HG03354 (cell line): ENCODE measurements around the gene APBB2.
A peak's percentile ranks its signal among the peaks of the same experiment; 100 is the strongest.

Source experiments
- ATAC-seq: cut with Tn5 transposase; IDR thresholded peaks from one replicate; pipeline ENCODE4 v1.9.1; 2021; ENCODE audit warnings: mild to moderate bottlenecking; ENCODE audit not compliant: unreplicated experiment, poor library complexity, severe bottlenecking

APBB2 gene

GRCh38 chr4:40856840-40857362 is 357.4 kb downstream of the APBB2 start:
- peak; percentile 93 for ATAC-seq

GRCh38 chr4:40856277-40856839 is 358.0 kb downstream of the APBB2 start:
- ATAC-seq = no peak

GRCh38 chr4:40850496-40850895 is 363.8 kb downstream of the APBB2 start:
- no peak for ATAC-seq

- ATAC-seq = no peak
These were observed 365.4 kb downstream of the APBB2 start for GRCh38 chr4:40848940-40849339.

GRCh38 chr4:40848251-40848650 is 366.1 kb downstream of the APBB2 start:
- no peak for ATAC-seq

GRCh38 chr4:40846532-40846931 is 367.8 kb downstream of the APBB2 start:
- no peak for ATAC-seq

GRCh38 chr4:40845154-40845835 is 369.0 kb downstream of the APBB2 start:
- ATAC-seq = no peak

- ATAC-seq = no peak
These were observed 370.1 kb downstream of the APBB2 start for GRCh38 chr4:40844261-40844660.

- ATAC-seq = peak; percentile 41
These were observed 370.6 kb downstream of the APBB2 start for GRCh38 chr4:40843696-40844095.

GRCh38 chr4:40842725-40843423 is 371.5 kb downstream of the APBB2 start:
- ATAC-seq = no peak

- no peak for ATAC-seq
These were observed 372.0 kb downstream of the APBB2 start for GRCh38 chr4:40842318-40842717.

GRCh38 chr4:40840985-40841571 is 373.3 kb downstream of the APBB2 start:
- ATAC-seq = peak; percentile 74

GRCh38 chr4:40840255-40840984 is 373.9 kb downstream of the APBB2 start:
- ATAC-seq = peak; percentile 41

GRCh38 chr4:40838742-40839141 is 375.6 kb downstream of the APBB2 start:
- ATAC-seq = no peak

GRCh38 chr4:40837094-40837870 is 377.1 kb downstream of the APBB2 start:
- ATAC-seq = no peak

- ATAC-seq = no peak
These were observed 381.1 kb downstream of the APBB2 start for GRCh38 chr4:40833212-40833611.

- ATAC-seq = no peak
These were observed 382.2 kb downstream of the APBB2 start for GRCh38 chr4:40832175-40832574.

GRCh38 chr4:40831146-40831907 is 383.0 kb downstream of the APBB2 start:
- ATAC-seq = no peak
